PC-3 (cell line): ENCODE data around the gene LANCL2. TPM values are rescaled to one million over a fixed set of nuclear protein-coding genes. Genes with fewer than 3 reads are reported as not detected.

Source experiments
- ATAC-seq: fragments of 200-7000 bp; cut with Tn5 transposase; 2 replicates; pipeline ENCODE4 v1.9.1; 2020; ENCODE audit warnings: mild to moderate bottlenecking, moderate library complexity
- BruUV-seq: library from RNA; stranded (reverse); fragments of 400-500 nt; replicated peaks from 2 replicates; lab custom pipeline; 2021; lab: Mats Ljungman, UMichigan
- CTCF ChIA-PET: fragments of 300-600 bp; sonication (Branson Sonifier 250); formaldehyde crosslinking; loops from one replicate; lab custom pipeline; 2022; ENCODE audit warnings: antibody characterized with exemption; lab: Charles Lee
- POLR2A ChIA-PET: fragments of 300-600 bp; sonication (Branson Sonifier 250); formaldehyde crosslinking; loops from one replicate; lab custom pipeline; 2022; ENCODE audit warnings: antibody characterized with exemption; ENCODE audit not compliant: unreplicated experiment; lab: Charles Lee
- DNase-seq: peaks from one replicate; pipeline ENCODE4 v3.0.0-alpha.2; 2015
- H2AFZ ChIP-seq: fragments of 300-600 bp; sonication (generic); 2 replicates; pipeline ENCODE4 v1.6.0; 2016; ENCODE audit warnings: antibody characterized with exemption, low read length
- H3F3A ChIP-seq: fragments of 300-600 bp; sonication (generic); one replicate; pipeline ENCODE4 v1.6.0; 2017; ENCODE audit warnings: antibody characterized with exemption, low read length, control low read depth, mild to moderate bottlenecking; ENCODE audit not compliant: unreplicated experiment
- H3K27ac ChIP-seq: fragments of 300-600 bp; sonication (generic); 2 replicates; pipeline ENCODE4 v1.5.1; 2016; ENCODE audit warnings: mild to moderate bottlenecking, low read length
- H3K27me3 ChIP-seq: fragments of 300-600 bp; sonication (generic); 2 replicates; pipeline ENCODE4 v1.6.1; 2016; ENCODE audit warnings: low read length, mixed read lengths
- H3K36me3 ChIP-seq: fragments of 300-600 bp; sonication (generic); 2 replicates; pipeline ENCODE4 v1.6.1; 2016; ENCODE audit warnings: low read depth, mixed run types, low read length, mixed read lengths
- H3K4me1 ChIP-seq: fragments of 300-600 bp; sonication (generic); 2 replicates; pipeline ENCODE4 v1.5.1; 2016; ENCODE audit warnings: low read length; ENCODE audit not compliant: insufficient read depth
- H3K4me2 ChIP-seq: fragments of 300-600 bp; sonication (generic); 2 replicates; pipeline ENCODE4 v1.6.0; 2016; ENCODE audit warnings: low read length
- H3K4me3 ChIP-seq: fragments of 300-600 bp; sonication (generic); 2 replicates; pipeline ENCODE4 v1.5.1; 2016; ENCODE audit warnings: mild to moderate bottlenecking, low read length, mixed read lengths
- H3K79me2 ChIP-seq: fragments of 300-600 bp; sonication (generic); 2 replicates; pipeline ENCODE4 v1.6.1; 2017; ENCODE audit warnings: low read length, mixed read lengths
- H3K9ac ChIP-seq: fragments of 300-600 bp; sonication (generic); 2 replicates; pipeline ENCODE4 v1.6.0; 2016; ENCODE audit warnings: mild to moderate bottlenecking, low read length
- H3K9me2 ChIP-seq: fragments of 300-600 bp; sonication (generic); replicated peaks from 2 replicates; pipeline ENCODE4 v1.6.1; 2016; ENCODE audit warnings: mixed run types, low read length, mixed read lengths
- H3K9me3 ChIP-seq: fragments of 300-600 bp; sonication (generic); 2 replicates; pipeline ENCODE4 v1.6.1; 2016; ENCODE audit warnings: low read length, mixed read lengths
- H4K20me1 ChIP-seq: fragments of 300-600 bp; sonication (generic); 2 replicates; pipeline ENCODE4 v1.6.1; 2016; ENCODE audit warnings: low read length, mixed read lengths
- EZH2 ChIP-seq: fragments of 300-600 bp; sonication (generic); IDR thresholded peaks from one replicate; pipeline ENCODE4 v1.6.1; 2017; ENCODE audit warnings: antibody characterized with exemption, mild to moderate bottlenecking, low read length; ENCODE audit not compliant: unreplicated experiment
- EZH2phosphoT487 ChIP-seq: fragments of 300-600 bp; sonication (generic); IDR thresholded peaks from 2 replicates; pipeline ENCODE4 v1.6.1; 2018; ENCODE audit warnings: mild to moderate bottlenecking, antibody characterized with exemption, low read length, borderline replicate concordance
- intact Hi-C: fragments of 100-400 bp; cut with micrococcal nuclease; formaldehyde crosslinking; loops from 2 replicates; pipeline ENCODE4 v1.9.0; 2023
- total RNA-seq: library from RNA; depleted of rRNA; stranded (reverse); fragments of >200 nt; gene quantifications from 2 replicates; pipeline ENCODE4 v1.2.3, GENCODE V29; 2014; rRNA removed
- TF ChIP-seq, protein P1 (sequence below): fragments of 300-600 bp; sonication (generic); conservative IDR thresholded peaks from 2 replicates; pipeline ENCODE4 v1.5.1; 2017; ENCODE audit warnings: antibody characterized with exemption, low read depth, mild to moderate bottlenecking, low read length

Gene LANCL2
- total RNA-seq, 1 experiment from 2014 or later, result 12.7 TPM

DNA sequence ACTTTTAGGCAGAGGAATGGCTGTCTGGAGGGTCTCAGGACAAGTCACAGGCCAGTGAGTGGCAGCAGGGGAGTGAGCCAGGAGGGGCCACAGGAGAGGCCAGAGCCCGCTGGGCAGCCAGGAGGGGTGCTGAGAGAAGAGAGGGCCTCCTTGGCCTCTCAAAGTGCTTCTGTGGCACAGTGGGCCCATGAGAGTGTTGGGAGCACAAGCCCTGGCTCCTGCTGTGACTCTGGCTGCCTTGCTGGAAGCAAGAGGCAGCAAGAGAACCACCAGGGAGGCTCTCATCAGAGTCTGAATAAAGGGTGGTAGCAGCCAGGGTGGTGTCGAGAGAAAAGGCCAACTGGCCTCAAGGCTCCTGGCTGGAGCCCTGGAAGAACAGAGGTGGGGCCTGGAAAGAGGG lies 116.0 kb downstream of the LANCL2 start:
- Histone ChIP-seq H3K79me2 (no peaks in the 10 kb centered on the region), H3K9me2 (no peaks in the 10 kb centered on the region), H2AFZ (no peak overlapping the region), H3K27me3 (no peaks in the 10 kb centered on the region), H3K4me1 (no peaks in the 10 kb centered on the region), H3K36me3 (no peaks in the 10 kb centered on the region), H4K20me1 (no peaks in the 10 kb centered on the region), H3K4me3 (no peak overlapping the region), H3K9ac (no peak overlapping the region), H3K4me2 (no peak overlapping the region), H3K27ac (no peak overlapping the region), H3F3A (no peaks in the 10 kb centered on the region), H3K9me3 (no peaks in the 10 kb centered on the region)
- no peak for TF ChIP-seq EZH2phosphoT487
- TF ChIP-seq, protein P1, sequence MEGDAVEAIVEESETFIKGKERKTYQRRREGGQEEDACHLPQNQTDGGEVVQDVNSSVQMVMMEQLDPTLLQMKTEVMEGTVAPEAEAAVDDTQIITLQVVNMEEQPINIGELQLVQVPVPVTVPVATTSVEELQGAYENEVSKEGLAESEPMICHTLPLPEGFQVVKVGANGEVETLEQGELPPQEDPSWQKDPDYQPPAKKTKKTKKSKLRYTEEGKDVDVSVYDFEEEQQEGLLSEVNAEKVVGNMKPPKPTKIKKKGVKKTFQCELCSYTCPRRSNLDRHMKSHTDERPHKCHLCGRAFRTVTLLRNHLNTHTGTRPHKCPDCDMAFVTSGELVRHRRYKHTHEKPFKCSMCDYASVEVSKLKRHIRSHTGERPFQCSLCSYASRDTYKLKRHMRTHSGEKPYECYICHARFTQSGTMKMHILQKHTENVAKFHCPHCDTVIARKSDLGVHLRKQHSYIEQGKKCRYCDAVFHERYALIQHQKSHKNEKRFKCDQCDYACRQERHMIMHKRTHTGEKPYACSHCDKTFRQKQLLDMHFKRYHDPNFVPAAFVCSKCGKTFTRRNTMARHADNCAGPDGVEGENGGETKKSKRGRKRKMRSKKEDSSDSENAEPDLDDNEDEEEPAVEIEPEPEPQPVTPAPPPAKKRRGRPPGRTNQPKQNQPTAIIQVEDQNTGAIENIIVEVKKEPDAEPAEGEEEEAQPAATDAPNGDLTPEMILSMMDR, result no peak
- no peak for TF ChIP-seq EZH2
- BruUV-seq, result no TSS peak
- intact Hi-C loops, result no loop called here
- ChIA-PET POLR2A (no interaction called here), CTCF (no interaction called here)
- ATAC-seq (no peak), DNase-seq (no peak)

DNA sequence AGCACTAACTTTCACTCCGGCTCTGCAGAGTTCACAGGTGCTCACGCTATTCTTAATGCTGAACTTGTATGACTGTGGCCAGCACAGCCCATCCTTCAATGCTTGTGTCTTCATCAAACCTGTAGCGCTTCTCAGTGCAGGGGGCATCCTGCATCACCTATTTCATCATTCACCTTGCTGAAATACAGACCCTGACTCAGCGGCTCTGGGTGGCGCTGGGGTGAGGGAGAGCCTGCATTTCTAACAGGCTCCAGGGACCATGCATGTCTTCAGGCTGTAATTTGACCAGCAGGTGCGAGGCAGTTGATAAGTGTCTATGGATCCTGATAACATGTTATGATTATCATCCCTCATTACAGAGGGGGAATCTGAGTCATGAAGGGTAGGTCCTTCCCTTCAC lies 117.9 kb downstream of the LANCL2 start:
- BruUV-seq, result no TSS peak
- POLR2A ChIA-PET, result no interaction called here
- Histone ChIP-seq H3K36me3 (no peaks in the 10 kb centered on the region), H3K4me2 (no peak overlapping the region), H3K9me3 (no peaks in the 10 kb centered on the region), H3K27ac (no peak overlapping the region), H2AFZ (no peak overlapping the region), H3K9ac (no peak overlapping the region), H3K4me1 (no peaks in the 10 kb centered on the region), H3F3A (no peaks in the 10 kb centered on the region), H3K79me2 (no peaks in the 10 kb centered on the region), H3K4me3 (no peak overlapping the region), H4K20me1 (no peaks in the 10 kb centered on the region), H3K9me2 (no peaks in the 10 kb centered on the region), H3K27me3 (no peaks in the 10 kb centered on the region)
- TF ChIP-seq EZH2 (no peak), EZH2phosphoT487 (no peak)
- TF ChIP-seq, protein P1, result no peak
- ATAC-seq (no peak), DNase-seq (no peak)
- CTCF ChIA-PET, result no interaction called here
- intact Hi-C loops, result no loop called here

Other genes with a start within 250 kb of the LANCL2 start
- gene VOPP1, start 207.2 kb downstream of the LANCL2 start, total RNA-seq, result 60.2 and 64.8 TPM in 2 replicates